GM12878 (cell line): ENCODE results near the gene NR2F1.

ENCODE experiments used
- ATF7 ChIP-seq: fragments of 450-650 bp; IDR thresholded peaks from 2 replicates; pipeline ENCODE4 v1.6.1; 2016; ENCODE audit warnings: low read depth, mild to moderate bottlenecking
- CHD2 ChIP-seq: IDR thresholded peaks from 2 replicates; pipeline ENCODE4 v1.6.1; 2011; ENCODE audit warnings: low read depth, low read length, improper control_type of control experiment, borderline replicate concordance
- CREB1 ChIP-seq: IDR thresholded peaks from 2 replicates; pipeline ENCODE4 v1.6.1; 2012; ENCODE audit warnings: low read depth, mild to moderate bottlenecking, inconsistent platforms
- CTCF ChIP-seq, 3 experiments: IDR thresholded peaks in 2 of 3; conservative IDR thresholded peaks in 1 of 3; 2 replicates each; pipeline ENCODE4 v1.5.1; 2011; ENCODE audit warnings: low read depth in 3 of 3, low read length in 3 of 3, mild to moderate bottlenecking in 3 of 3, control low read depth in 2 of 3, moderate library complexity in 2 of 3, inconsistent platforms in 1 of 3, mixed read lengths in 1 of 3; ENCODE audit not compliant: control insufficient read depth in 2 of 3, insufficient read depth in 1 of 3; ENCODE audit errors: extremely low read depth in 1 of 3
- EP300 ChIP-seq, 2 experiments: fragments of 150-350 bp in 1 of 2; IDR thresholded peaks; 2 replicates each; pipeline ENCODE4 v1.6.1; 2011 to 2012; ENCODE audit warnings: low read depth in 2 of 2, low read length in 2 of 2, borderline replicate concordance in 1 of 2, improper control_type of control experiment in 1 of 2, inconsistent platforms in 1 of 2; ENCODE audit not compliant: control insufficient read depth in 1 of 2
- MAX ChIP-seq: IDR thresholded peaks from 2 replicates; pipeline ENCODE4 v1.6.1; 2012; ENCODE audit warnings: low read depth, low read length, improper control_type of control experiment
- NRF1 ChIP-seq: conservative IDR thresholded peaks from 2 replicates; pipeline ENCODE4 v1.6.1; 2011; ENCODE audit warnings: mild to moderate bottlenecking, low read depth, low read length, improper control_type of control experiment
- REST ChIP-seq: IDR thresholded peaks from 2 replicates; pipeline ENCODE4 v1.6.1; 2012; ENCODE audit warnings: mild to moderate bottlenecking, low read depth, low read length
- TCF12 ChIP-seq: IDR thresholded peaks from 2 replicates; pipeline ENCODE4 v1.6.1; 2011; ENCODE audit warnings: low read depth, mild to moderate bottlenecking, low read length
- ZBED1 ChIP-seq: IDR thresholded peaks from 2 replicates; pipeline ENCODE4 v1.6.1; 2016; ENCODE audit warnings: borderline replicate concordance

- no peak for TF ChIP-seq ZBED1
- no peak for TF ChIP-seq REST
- no peak for TF ChIP-seq TCF12
- TF ChIP-seq CREB1: no peak
- TF ChIP-seq CHD2: no peak
- TF ChIP-seq ATF7: no peak
- no peak for TF ChIP-seq EP300 (IDR thresholded peaks at IDR 0.05; ENCODE audit: borderline replicate concordance in 1 of 2, control insufficient read depth in 1 of 2, low read depth in 2 of 2, low read length in 2 of 2)
- TF ChIP-seq CTCF (IDR thresholded peaks at IDR 0.05 in 2 of 3, conservative IDR thresholded peaks at IDR 0.05 in 1 of 3; ENCODE audit: control insufficient read depth in 2 of 3, extremely low read depth in 1 of 3, insufficient read depth in 1 of 3, low read depth in 3 of 3, low read length in 3 of 3): no peak
- no peak for TF ChIP-seq MAX
- no peak for TF ChIP-seq NRF1
Observed at GRCh38 chr5:93606382-93606752, 23.3 kb downstream of the NR2F1 start.
